Neutrophil (primary cell): Measurements from ENCODE around the gene LYRM1.
"Not testable (repeated sequence)": the region's sequence is repeated elsewhere in the genome, so short reads cannot be mapped to it uniquely, and the experiment has no call there.

ENCODE experiments used
- H3K27ac ChIP-seq: fragments of 200-600 bp; sonication (generic); 2 replicates; pipeline ENCODE4 v1.5.1; 2016; ENCODE audit warnings: mild to moderate bottlenecking, moderate library complexity
- H3K27me3 ChIP-seq: fragments of 200-600 bp; sonication (generic); 2 replicates; pipeline ENCODE4 v1.6.0; 2016; ENCODE audit warnings: mild to moderate bottlenecking
- H3K36me3 ChIP-seq: fragments of 200-600 bp; sonication (generic); 2 replicates; pipeline ENCODE4 v1.5.1; 2017
- H3K4me1 ChIP-seq, 2 experiments: fragments of 200-600 bp in 1 of 2; sonication (generic) in 1 of 2; 1 replicate in 1 of 2; 2 replicates in 1 of 2; pipeline versions ENCODE4 v1.5.1 to v1.6.1; 2013 to 2016; ENCODE audit warnings: low read depth in 1 of 2, low read length in 1 of 2, mild to moderate bottlenecking in 1 of 2, moderate library complexity in 1 of 2; ENCODE audit not compliant: control insufficient read depth in 1 of 2, insufficient read depth in 1 of 2
- H3K4me3 ChIP-seq, 2 experiments: fragments of 200-600 bp in 1 of 2; sonication (generic) in 1 of 2; 1 replicate in 1 of 2; 2 replicates in 1 of 2; pipeline ENCODE4 v1.5.1; 2013 to 2016; ENCODE audit warnings: low read depth in 1 of 2, low read length in 1 of 2, mild to moderate bottlenecking in 1 of 2, moderate library complexity in 1 of 2
- H3K9me3 ChIP-seq: fragments of 200-600 bp; sonication (generic); 2 replicates; pipeline ENCODE4 v1.5.1; 2016
- TF ChIP-seq, protein P1 (sequence below): fragments of 200-600 bp; sonication (generic); IDR thresholded peaks from 2 replicates; pipeline ENCODE4 v1.5.1; 2016; ENCODE audit warnings: antibody characterized with exemption

Gene LYRM1

DNA sequence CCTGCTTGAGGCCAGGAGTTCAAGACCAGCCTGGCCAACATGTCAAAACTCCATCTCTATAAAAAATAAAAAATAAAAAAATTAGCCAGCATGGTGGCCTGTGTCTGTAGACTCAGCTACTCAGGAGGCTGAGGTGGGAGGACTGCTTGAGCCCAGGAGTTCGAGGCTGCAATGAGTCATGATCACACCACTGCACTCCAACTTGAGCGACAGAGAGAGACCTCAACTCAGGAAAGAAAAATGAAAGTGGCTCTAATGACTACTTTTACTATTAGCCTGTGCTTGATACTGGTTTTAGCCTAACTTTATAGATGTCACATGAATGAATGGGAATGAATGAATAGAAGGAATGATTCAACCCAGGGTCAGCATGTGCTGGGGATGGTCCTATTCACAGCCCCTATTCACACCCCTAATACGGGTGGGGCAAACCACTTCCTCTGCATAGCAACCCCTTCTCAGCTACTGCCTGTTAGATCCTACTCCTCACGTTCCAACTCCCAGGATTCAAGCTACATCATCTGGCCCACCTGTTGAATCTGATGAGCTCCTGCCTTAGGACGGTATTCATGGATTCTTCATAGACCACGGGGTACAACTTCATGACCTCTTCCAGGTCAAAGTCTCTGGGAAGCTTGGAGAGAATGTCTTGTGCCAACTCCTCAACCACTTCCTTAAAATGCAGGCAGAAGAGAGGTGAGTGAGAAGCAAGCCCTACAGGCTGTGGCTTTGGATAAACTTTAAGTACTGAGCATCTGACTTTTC, 40.5 kb downstream of the LYRM1 start:
- Histone ChIP-seq H3K36me3 (no peaks in the 10 kb centered on the region), H3K4me3 (no peak overlapping the region), H3K9me3 (no peaks in the 10 kb centered on the region), H3K27ac (peak overlapping the region; percentile 26), H3K27me3 (no peaks in the 10 kb centered on the region), H3K4me1 (peaks cover 4 to 8% of the 10 kb centered on the region in 2 experiments)
- TF ChIP-seq, protein P1, sequence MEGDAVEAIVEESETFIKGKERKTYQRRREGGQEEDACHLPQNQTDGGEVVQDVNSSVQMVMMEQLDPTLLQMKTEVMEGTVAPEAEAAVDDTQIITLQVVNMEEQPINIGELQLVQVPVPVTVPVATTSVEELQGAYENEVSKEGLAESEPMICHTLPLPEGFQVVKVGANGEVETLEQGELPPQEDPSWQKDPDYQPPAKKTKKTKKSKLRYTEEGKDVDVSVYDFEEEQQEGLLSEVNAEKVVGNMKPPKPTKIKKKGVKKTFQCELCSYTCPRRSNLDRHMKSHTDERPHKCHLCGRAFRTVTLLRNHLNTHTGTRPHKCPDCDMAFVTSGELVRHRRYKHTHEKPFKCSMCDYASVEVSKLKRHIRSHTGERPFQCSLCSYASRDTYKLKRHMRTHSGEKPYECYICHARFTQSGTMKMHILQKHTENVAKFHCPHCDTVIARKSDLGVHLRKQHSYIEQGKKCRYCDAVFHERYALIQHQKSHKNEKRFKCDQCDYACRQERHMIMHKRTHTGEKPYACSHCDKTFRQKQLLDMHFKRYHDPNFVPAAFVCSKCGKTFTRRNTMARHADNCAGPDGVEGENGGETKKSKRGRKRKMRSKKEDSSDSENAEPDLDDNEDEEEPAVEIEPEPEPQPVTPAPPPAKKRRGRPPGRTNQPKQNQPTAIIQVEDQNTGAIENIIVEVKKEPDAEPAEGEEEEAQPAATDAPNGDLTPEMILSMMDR = no peak

DNA sequence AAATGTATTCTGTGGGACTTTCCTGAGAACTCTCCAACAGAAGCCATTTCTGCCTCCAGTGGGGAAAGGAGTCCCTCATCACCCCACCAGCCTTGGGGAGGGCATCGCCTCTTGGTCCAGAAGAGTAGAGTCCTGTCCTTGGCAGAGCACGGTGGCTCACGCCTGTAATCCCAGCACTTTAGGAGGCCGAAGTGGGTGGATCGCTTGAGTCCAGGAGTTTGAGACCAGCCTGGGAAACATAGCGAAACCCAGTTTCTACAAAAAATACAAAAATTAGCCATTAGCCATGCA, 41.0 kb downstream of the LYRM1 start:
- H3K27ac ChIP-seq = peak overlapping the region; percentile 26
- no peak overlapping the region for H3K4me3 ChIP-seq
- TF ChIP-seq, protein P1 = no peak
- H3K4me1 ChIP-seq = peaks cover 4 to 8% of the 10 kb centered on the region in 2 experiments
- no peaks in the 10 kb centered on the region for H3K36me3 ChIP-seq
- no peaks in the 10 kb centered on the region for H3K9me3 ChIP-seq
- H3K27me3 ChIP-seq = no peaks in the 10 kb centered on the region

DNA sequence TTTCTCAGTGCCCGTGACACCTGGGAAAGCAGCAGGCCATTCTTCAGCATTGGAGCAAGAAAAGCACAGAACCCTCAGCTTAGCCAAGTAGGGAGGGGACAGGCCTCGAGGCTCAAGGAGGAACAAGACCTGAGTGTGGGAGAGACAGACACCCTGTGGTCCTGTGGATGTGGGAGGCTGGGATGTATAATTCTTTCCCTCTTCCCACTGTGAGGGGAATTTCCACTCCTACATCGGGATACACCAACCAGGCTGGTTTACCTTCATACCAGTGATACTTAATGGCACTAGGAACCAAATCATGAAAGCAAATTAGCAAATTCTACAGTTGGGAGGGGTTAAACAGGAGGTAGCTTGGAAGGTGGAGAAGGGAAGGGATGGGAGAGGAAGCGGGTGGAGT, 41.7 kb downstream of the LYRM1 start:
- no peaks in the 10 kb centered on the region for H3K36me3 ChIP-seq
- H3K4me3 ChIP-seq = no peak overlapping the region
- peaks cover 4 to 8% of the 10 kb centered on the region in 2 experiments for H3K4me1 ChIP-seq
- no peaks in the 10 kb centered on the region for H3K27me3 ChIP-seq
- no peak overlapping the region for H3K27ac ChIP-seq
- H3K9me3 ChIP-seq = no peaks in the 10 kb centered on the region
- TF ChIP-seq, protein P1 = no peak

DNA sequence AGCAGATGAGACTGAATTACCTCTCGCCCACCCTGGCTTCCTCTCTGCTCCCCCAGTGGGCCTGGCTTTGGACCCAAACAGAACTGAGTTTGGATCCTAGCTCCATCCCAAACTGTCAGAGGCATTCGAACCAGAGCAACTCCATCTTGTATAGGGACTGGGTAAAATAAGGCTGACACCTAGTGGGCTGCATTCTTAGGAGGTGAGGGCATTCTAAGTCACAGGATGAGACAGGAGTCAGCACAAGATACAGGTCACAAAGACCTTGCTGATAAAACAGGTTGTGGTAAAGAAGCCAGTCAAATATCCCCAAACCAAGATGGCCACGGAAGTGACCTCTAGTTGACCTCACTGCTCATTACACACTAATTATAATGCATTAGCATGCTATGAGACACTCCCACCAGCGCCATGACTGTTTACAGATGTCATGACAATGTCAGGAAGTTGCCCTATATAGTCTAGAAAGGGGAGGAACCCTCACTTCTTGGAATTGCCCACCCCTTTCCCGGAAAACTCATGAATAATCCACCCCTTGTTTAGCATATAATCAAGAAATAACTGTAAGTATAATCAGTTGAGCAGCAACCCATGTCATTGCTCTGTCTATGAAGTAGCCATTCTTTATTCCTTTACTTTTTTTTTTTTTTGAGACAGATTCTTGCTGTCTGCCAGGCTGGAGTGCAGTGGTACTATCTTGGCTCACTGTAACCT, 44.4 kb downstream of the LYRM1 start:
- no peaks in the 10 kb centered on the region for H3K27me3 ChIP-seq

DNA sequence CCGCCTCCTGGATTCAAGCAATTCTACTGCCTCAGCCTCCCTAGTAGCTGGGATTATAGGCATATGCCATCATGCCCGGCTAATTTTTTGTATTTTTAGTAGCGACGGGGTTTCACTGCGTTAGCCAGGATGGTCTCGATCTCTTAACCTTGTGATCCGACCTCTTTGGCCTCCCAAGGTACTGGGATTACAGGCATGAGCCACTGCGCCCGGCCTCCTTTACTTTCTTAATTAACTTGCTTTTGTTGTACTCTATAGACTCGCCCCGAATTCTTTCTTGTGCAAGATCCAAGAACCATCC, 45.0 kb downstream of the LYRM1 start:
- H3K9me3 ChIP-seq, H3K27me3 ChIP-seq, H3K4me3 ChIP-seq, H3K36me3 ChIP-seq, H3K27ac ChIP-seq, H3K4me1 ChIP-seq: not testable (repeated sequence)

More for the DNA sequence above, 44.4 kb downstream of the LYRM1 start:
- Histone ChIP-seq H3K9me3 (no peaks in the 10 kb centered on the region), H3K36me3 (no peaks in the 10 kb centered on the region), H3K4me3 (no peak overlapping the region), H3K27ac (no peak overlapping the region), H3K4me1 (peaks cover 4 to 8% of the 10 kb centered on the region in 2 experiments)
- TF ChIP-seq, protein P1 = no peak

DNA sequence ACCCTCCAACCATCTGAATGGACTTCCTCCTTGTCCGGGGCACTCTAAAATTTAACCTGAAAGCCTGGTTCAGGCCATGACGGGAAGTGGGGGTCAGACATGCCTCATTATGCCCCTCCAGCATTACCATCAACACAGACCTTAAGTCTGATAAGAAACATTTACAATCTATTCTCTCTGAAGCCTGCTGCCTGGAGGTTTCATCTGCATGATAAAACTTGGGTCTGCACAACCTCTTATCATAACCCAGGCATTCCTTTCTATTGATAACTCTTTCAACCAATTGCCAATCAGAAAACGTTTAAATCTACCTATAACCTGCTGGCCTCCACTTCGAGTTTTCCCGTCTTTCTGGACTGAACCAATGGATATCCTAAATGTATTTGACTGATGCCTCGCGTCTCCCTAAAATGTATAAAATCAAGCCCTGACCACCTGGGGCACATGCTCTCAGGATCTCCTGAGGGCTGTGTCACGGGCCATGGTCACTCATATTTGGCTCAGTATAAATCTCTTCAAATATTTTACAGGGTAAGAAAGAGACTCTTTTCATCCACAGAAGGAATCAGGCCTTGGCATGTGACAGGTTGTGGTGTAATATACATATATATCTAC, 45.6 kb downstream of the LYRM1 start:
- no peak overlapping the region for H3K4me3 ChIP-seq
- TF ChIP-seq, protein P1 = no peak
- H3K27me3 ChIP-seq = no peaks in the 10 kb centered on the region
- H3K9me3 ChIP-seq = no peaks in the 10 kb centered on the region
- no peaks in the 10 kb centered on the region for H3K36me3 ChIP-seq
- no peak overlapping the region for H3K27ac ChIP-seq
- peaks cover 2 to 5% of the 10 kb centered on the region in 2 experiments for H3K4me1 ChIP-seq
